MCF 10A (cell line): ENCODE results near the gene ISCA1. TPM values are rescaled to one million over a fixed set of nuclear protein-coding genes. Genes with fewer than 3 reads are reported as not detected.

Source experiments
- BruUV-seq: library from RNA; stranded (reverse); fragments of 400-500 nt; replicated peaks from 2 replicates; lab custom pipeline; 2021; lab: Mats Ljungman, UMichigan
- CTCF ChIA-PET: fragments of 300-600 bp; sonication (Branson Sonifier 250); formaldehyde crosslinking; extraction: SDS; loops from one replicate; lab custom pipeline; 2021; ENCODE audit warnings: antibody characterized with exemption, inconsistent platforms; lab: Yijun Ruan, JAX
- POLR2A ChIA-PET: fragments of 300-600, 350-650 bp; sonication (Branson Sonifier 250); formaldehyde crosslinking; extraction: SDS; loops from one replicate; lab custom pipeline; 2020; ENCODE audit warnings: antibody characterized with exemption, inconsistent platforms; lab: Yijun Ruan, JAX
- DNase-seq: peaks from one replicate; pipeline ENCODE4 v3.0.0-alpha.2; 2018; ENCODE audit not compliant: unreplicated experiment
- H3K27ac Mint-ChIP-seq: one replicate; pipeline ENCODE4 v1.8.0; 2022; ENCODE audit warnings: mild to moderate bottlenecking, low read depth, mixed read lengths; ENCODE audit not compliant: unreplicated experiment
- H3K27me3 Mint-ChIP-seq: one replicate; pipeline ENCODE4 v1.8.0; 2022; ENCODE audit warnings: mixed read lengths; ENCODE audit not compliant: insufficient read depth, unreplicated experiment
- H3K36me3 Mint-ChIP-seq: one replicate; pipeline ENCODE4 v1.8.0; 2022; ENCODE audit warnings: mild to moderate bottlenecking, moderate library complexity, mixed read lengths; ENCODE audit not compliant: insufficient read depth, unreplicated experiment
- H3K4me1 Mint-ChIP-seq: one replicate; pipeline ENCODE4 v1.8.0; 2022; ENCODE audit warnings: mixed read lengths; ENCODE audit not compliant: insufficient read depth, unreplicated experiment
- H3K4me3 Mint-ChIP-seq: one replicate; pipeline ENCODE4 v1.8.0; 2022; ENCODE audit warnings: mild to moderate bottlenecking, moderate library complexity, mixed read lengths; ENCODE audit not compliant: unreplicated experiment
- H3K9me3 Mint-ChIP-seq: one replicate; pipeline ENCODE4 v1.8.0; 2022; ENCODE audit warnings: mixed read lengths; ENCODE audit not compliant: unreplicated experiment
- CTCF ChIP-seq: fragments of 200-600 bp; IDR thresholded peaks from one replicate; pipeline ENCODE4 v1.8.0; 2022; ENCODE audit warnings: antibody characterized with exemption, mild to moderate bottlenecking; ENCODE audit not compliant: unreplicated experiment
- intact Hi-C: fragments of 100-400 bp; cut with micrococcal nuclease; formaldehyde crosslinking; loops from 2 replicates; pipeline ENCODE4 v1.14.1; 2022
- total RNA-seq: library from RNA; stranded (reverse); gene quantifications from 2 replicates; pipeline ENCODE4 v1.2.3, GENCODE V29; 2022

ISCA1 gene
- total RNA-seq, 1 experiment from 2014 or later: 31.1 TPM

- H3K4me3 Mint-ChIP-seq: no peak overlapping the region
- peaks cover 5% of the 10 kb centered on the region for H3K4me1 Mint-ChIP-seq
- peaks cover 95% of the 10 kb centered on the region for H3K36me3 Mint-ChIP-seq
- no peaks in the 10 kb centered on the region for H3K9me3 Mint-ChIP-seq
- H3K27ac Mint-ChIP-seq: no peak overlapping the region
- BruUV-seq: no TSS peak
- no peak for TF ChIP-seq CTCF
- ChIA-PET CTCF (interaction anchor here (0.7 to 1.2 kb wide), 2 partner anchors 13 to 58 kb away, joined by 3 read pairs; no protein-coding TSS in a partner anchor), POLR2A (interaction anchor here (1.0 to 1.2 kb wide), 2 partner anchors 13 to 26 kb away, joined by 3 read pairs; partner anchors contain the start of gene TUT7)
- no peak for DNase-seq
- intact Hi-C loops: no loop called here
- no peaks in the 10 kb centered on the region for H3K27me3 Mint-ChIP-seq
These were observed 45.8 kb upstream of the ISCA1 start for GRCh38 chr9:86328156-86328555.

- BruUV-seq: no TSS peak
- Mint-ChIP-seq H3K36me3 (peaks cover 99% of the 10 kb centered on the region), H3K27me3 (no peaks in the 10 kb centered on the region), H3K4me3 (no peak overlapping the region), H3K4me1 (peaks cover 11% of the 10 kb centered on the region), H3K27ac (peak overlapping the region; percentile 33), H3K9me3 (no peaks in the 10 kb centered on the region)
- CTCF ChIA-PET: no interaction called here
- no peak for DNase-seq
- no peak for TF ChIP-seq CTCF
- intact Hi-C loops: no loop called here
- POLR2A ChIA-PET: interaction anchor here (1.1 to 1.4 kb wide), 2 partner anchors 11 to 12 kb away, joined by 4 read pairs; no protein-coding TSS in a partner anchor
These were observed 44.2 kb upstream of the ISCA1 start for GRCh38 chr9:86326536-86326935.

GRCh38 chr9:86324901-86325300, 42.6 kb upstream of the ISCA1 start:
- POLR2A ChIA-PET: no interaction called here
- no peak for DNase-seq
- CTCF ChIA-PET: no interaction called here
- Mint-ChIP-seq H3K9me3 (no peaks in the 10 kb centered on the region), H3K27me3 (no peaks in the 10 kb centered on the region), H3K36me3 (peaks cover 99% of the 10 kb centered on the region), H3K27ac (no peak overlapping the region), H3K4me3 (no peak overlapping the region), H3K4me1 (peaks cover 11% of the 10 kb centered on the region)
- BruUV-seq: no TSS peak
- intact Hi-C loops: no loop called here
- TF ChIP-seq CTCF: no peak

GRCh38 chr9:86324308-86324707, 42.0 kb upstream of the ISCA1 start:
- intact Hi-C loops: no loop called here
- peak overlapping the region; percentile 32 for H3K27ac Mint-ChIP-seq
- TF ChIP-seq CTCF: no peak

More at GRCh38 chr9:86324308-86324707, 42.0 kb upstream of the ISCA1 start:
- H3K27me3 Mint-ChIP-seq: no peaks in the 10 kb centered on the region
- no peak for DNase-seq
- ChIA-PET POLR2A (no interaction called here), CTCF (no interaction called here)
- no peaks in the 10 kb centered on the region for H3K9me3 Mint-ChIP-seq
- BruUV-seq: no TSS peak
- peaks cover 11% of the 10 kb centered on the region for H3K4me1 Mint-ChIP-seq
- H3K4me3 Mint-ChIP-seq: no peak overlapping the region
- peaks cover 99% of the 10 kb centered on the region for H3K36me3 Mint-ChIP-seq
